Body of pancreas (tissue), 4 donors: ENCODE measurements around the gene VWA5B1. TPM values are rescaled to one million over a fixed set of nuclear protein-coding genes. Genes with fewer than 3 reads are reported as not detected.

Experiments
- ATAC-seq: fragments of 150-250 bp; one replicate; pipeline ENCODE4 v1.9.1; 2016
- DNase-seq, 4 donors: peaks; one replicate each; pipeline ENCODE4 v3.0.0-alpha.2; 2019
- H3K27ac ChIP-seq, 4 donors: fragments of 200-600 bp; sonication (generic); 1 replicate in 3 of 4; 2 replicates in 1 of 4; pipeline versions ENCODE4 v1.5.1 to v1.6.1; 2016 to 2019; ENCODE audit warnings: mild to moderate bottlenecking in 1 of 4, mixed read lengths in 1 of 4, moderate library complexity in 1 of 4
- H3K27me3 ChIP-seq, 2 donors: fragments of 200-600 bp; sonication (generic); one replicate each; pipeline ENCODE4 v1.6.0; 2016; ENCODE audit warnings: mild to moderate bottlenecking in 1 of 2
- H3K36me3 ChIP-seq, 2 donors: fragments of 200-600 bp; sonication (generic); replicated peaks in 1 of 2; 2 replicates each; pipeline ENCODE4 v1.5.1; 2016; ENCODE audit warnings: low read depth in 2 of 2; ENCODE audit not compliant: insufficient read depth in 1 of 2
- H3K4me1 ChIP-seq: fragments of 200-600 bp; sonication (generic); one replicate; pipeline ENCODE4 v1.6.0; 2016
- H3K4me3 ChIP-seq, 2 donors: fragments of 200-600 bp; sonication (generic); 1 replicate in 1 of 2; 2 replicates in 1 of 2; pipeline ENCODE4 v1.5.1; 2016 to 2019
- H3K9me3 ChIP-seq, 3 donors: fragments of 200-600 bp; sonication (generic); 1 replicate in 2 of 3; 2 replicates in 1 of 3; pipeline ENCODE4 v1.5.1; 2016
- CTCF ChIP-seq, 7 experiments: fragments of 450-650 bp in 4 of 7; fragments of 200-600 bp in 3 of 7; sonication (generic) in 3 of 7; IDR thresholded peaks; one replicate each; pipeline ENCODE4 v1.5.1; 2016 to 2019; ENCODE audit warnings: antibody characterized with exemption in 7 of 7
- POLR2A ChIP-seq, 3 donors: fragments of 450-650 bp; IDR thresholded peaks; one replicate each; pipeline ENCODE4 v1.6.1; 2016; ENCODE audit warnings: antibody characterized with exemption in 3 of 3, mild to moderate bottlenecking in 2 of 3
- WGBS, 2 donors: methylation state at CpG; one replicate each; pipeline ENCODE4 v1.1.5; 2017; 5-methylcytosine and 5-hydroxymethylcytosine counted together
- intact Hi-C: fragments of 100-400 bp; cut with DNase I; formaldehyde crosslinking; loops from one replicate; pipeline ENCODE4 v1.15.1; 2023
- total RNA-seq, 2 donors: library from RNA; depleted of rRNA; stranded (reverse); fragments of >200 nt; gene quantifications; one replicate each; pipeline ENCODE4 v1.1.0, GENCODE V29; 2016

The VWA5B1 gene
- total RNA-seq, 2 donors from 2014 or later = not detected

DNA sequence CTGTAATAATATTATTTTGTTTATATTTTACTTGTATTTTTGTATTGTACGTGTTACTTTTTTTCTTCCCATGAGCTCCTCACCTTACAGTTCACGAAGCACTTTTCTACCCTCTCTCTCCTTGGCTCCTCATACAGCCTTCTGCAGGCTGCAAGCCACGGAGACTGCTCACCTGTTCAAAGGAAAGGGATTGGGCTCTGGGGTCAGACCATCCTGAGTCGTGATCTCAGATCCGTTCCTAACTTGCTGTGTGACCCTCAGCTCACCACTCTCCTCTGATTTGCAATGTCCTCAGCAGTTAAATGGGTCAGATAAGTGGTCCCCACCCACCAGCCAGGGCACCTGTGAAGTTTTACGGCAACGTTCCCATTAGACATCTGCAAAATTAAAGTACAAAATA, 54.1 kb downstream of the VWA5B1 start:
- Histone ChIP-seq H3K36me3 (no peaks in the 10 kb centered on the region), H3K27me3 (no peaks in the 10 kb centered on the region), H3K9me3 (peaks cover 0 to 5% (median 0%) of the 10 kb centered on the region in 3 donors), H3K27ac (no peak overlapping the region), H3K4me3 (no peak overlapping the region), H3K4me1 (no peaks in the 10 kb centered on the region)
- DNase-seq = no peak
- TF ChIP-seq POLR2A (IDR thresholded peaks at IDR 0.05) (no peak), CTCF (IDR thresholded peaks at IDR 0.05) (no peak)
- intact Hi-C loops = no loop called here
- WGBS, 2 donors = 61 to 74% methylated on average over 7 of the region's 7 CpGs
- no peak for ATAC-seq

- Histone ChIP-seq H3K4me3 (no peak overlapping the region), H3K4me1 (no peaks in the 10 kb centered on the region), H3K9me3 (peaks cover 0 to 5% (median 0%) of the 10 kb centered on the region in 3 donors), H3K27me3 (no peaks in the 10 kb centered on the region), H3K27ac (no peak overlapping the region), H3K36me3 (no peaks in the 10 kb centered on the region)
- intact Hi-C loops = no loop called here
- DNase-seq (no peak), ATAC-seq (no peak)
- no peak for TF ChIP-seq CTCF (IDR thresholded peaks at IDR 0.05)
- TF ChIP-seq POLR2A (IDR thresholded peaks at IDR 0.05) = no peak
- WGBS, 2 donors = 80 to 90% methylated on average over 13 of the region's 13 CpGs
Observed at GRCh38 chr1:20345419-20345818, 54.7 kb downstream of the VWA5B1 start.

GRCh38 chr1:20346433-20346832, 55.8 kb downstream of the VWA5B1 start:
- H3K27me3 ChIP-seq = no peaks in the 10 kb centered on the region
- DNase-seq = no peak
- WGBS, 2 donors = 68 to 100% methylated on average over 1 of the region's 1 CpG
- no peak for ATAC-seq
- no peak overlapping the region for H3K27ac ChIP-seq
- H3K4me3 ChIP-seq = no peak overlapping the region
- intact Hi-C loops = no loop called here
- no peaks in the 10 kb centered on the region for H3K36me3 ChIP-seq
- no peaks in the 10 kb centered on the region for H3K4me1 ChIP-seq
- TF ChIP-seq POLR2A (IDR thresholded peaks at IDR 0.05) (no peak), CTCF (IDR thresholded peaks at IDR 0.05) (no peak)
- peaks cover 0 to 5% (median 0%) of the 10 kb centered on the region in 3 donors for H3K9me3 ChIP-seq

GRCh38 chr1:20347699-20348098, 57.0 kb downstream of the VWA5B1 start:
- H3K36me3 ChIP-seq = no peaks in the 10 kb centered on the region
- DNase-seq (no peak), ATAC-seq (no peak)
- WGBS, 2 donors = 95 to 97% methylated on average over 2 of the region's 2 CpGs
- H3K9me3 ChIP-seq = peaks cover 0 to 5% (median 0%) of the 10 kb centered on the region in 3 donors
- no peak for TF ChIP-seq CTCF (IDR thresholded peaks at IDR 0.05)
- TF ChIP-seq POLR2A (IDR thresholded peaks at IDR 0.05) = no peak
- no peak overlapping the region for H3K27ac ChIP-seq
- H3K4me3 ChIP-seq = no peak overlapping the region
- H3K4me1 ChIP-seq = no peaks in the 10 kb centered on the region
- intact Hi-C loops = no loop called here
- H3K27me3 ChIP-seq = no peaks in the 10 kb centered on the region

- Histone ChIP-seq H3K4me3 (no peak overlapping the region), H3K9me3 (peaks cover 0 to 5% (median 0%) of the 10 kb centered on the region in 3 donors), H3K27ac (no peak overlapping the region), H3K4me1 (no peaks in the 10 kb centered on the region), H3K27me3 (no peaks in the 10 kb centered on the region), H3K36me3 (no peaks in the 10 kb centered on the region)
- ATAC-seq (no peak), DNase-seq (no peak)
- intact Hi-C loops = no loop called here
- TF ChIP-seq POLR2A (IDR thresholded peaks at IDR 0.05) (no peak), CTCF (IDR thresholded peaks at IDR 0.05) (no peak)
- 85 to 87% methylated on average over 9 to 13 of the region's 13 CpGs for WGBS, 2 donors
Observed at GRCh38 chr1:20348326-20348915, 57.7 kb downstream of the VWA5B1 start.
